HG02885 (cell line): Measurements from ENCODE around the gene HIBCH.
"Not testable (repeated sequence)": the region's sequence is repeated elsewhere in the genome, so short reads cannot be mapped to it uniquely, and the experiment has no call there.

Experiments used
- ATAC-seq: cut with Tn5 transposase; IDR thresholded peaks from one replicate; pipeline ENCODE4 v1.9.1; 2021; ENCODE audit warnings: mild to moderate bottlenecking; ENCODE audit not compliant: unreplicated experiment, poor library complexity

Gene HIBCH

GRCh38 chr2:190313880-190314279 is 5.7 kb downstream of the HIBCH start:
- no peak for ATAC-seq

DNA sequence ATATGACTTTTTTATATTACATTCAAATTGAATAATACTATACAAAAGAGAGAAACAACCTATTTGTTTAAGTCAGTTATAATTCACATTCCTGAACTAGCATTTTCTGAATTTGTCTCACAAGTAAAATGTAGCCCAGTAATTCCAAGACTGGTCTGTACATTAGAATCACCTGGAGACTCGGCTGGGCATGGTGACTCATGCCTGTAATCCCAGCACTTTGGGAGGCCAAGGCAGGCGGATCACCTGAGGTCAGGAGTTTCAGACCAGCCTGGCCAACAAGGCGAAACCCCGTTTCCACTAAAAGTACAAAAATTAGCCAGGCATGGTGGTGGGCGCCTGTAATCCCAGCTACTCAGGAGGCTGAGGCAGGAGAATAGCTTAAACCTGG is 7.0 kb downstream of the HIBCH start:
- not testable (repeated sequence) for ATAC-seq

- no peak for ATAC-seq
Measured at GRCh38 chr2:190311893-190312634, 7.6 kb downstream of the HIBCH start.

DNA sequence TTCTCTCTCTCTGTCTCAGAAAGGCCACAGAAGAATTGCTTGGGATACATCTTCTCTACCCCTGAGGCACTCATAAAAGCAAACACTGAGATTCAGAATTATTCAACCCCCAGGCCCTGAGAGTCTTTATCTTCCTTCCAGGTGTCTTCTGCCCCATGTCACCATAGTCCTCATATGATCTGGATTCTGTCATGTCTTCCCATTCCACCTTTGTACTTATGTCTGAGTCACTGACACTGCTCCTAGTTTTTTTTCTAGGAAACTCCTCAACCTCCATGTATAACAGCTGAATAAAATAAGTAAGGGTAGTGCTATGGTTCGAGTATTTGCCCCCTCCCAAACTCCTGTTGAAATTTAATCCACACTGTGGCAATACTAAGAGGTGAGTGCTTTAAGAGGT is 11.6 kb downstream of the HIBCH start:
- ATAC-seq, result no peak

DNA sequence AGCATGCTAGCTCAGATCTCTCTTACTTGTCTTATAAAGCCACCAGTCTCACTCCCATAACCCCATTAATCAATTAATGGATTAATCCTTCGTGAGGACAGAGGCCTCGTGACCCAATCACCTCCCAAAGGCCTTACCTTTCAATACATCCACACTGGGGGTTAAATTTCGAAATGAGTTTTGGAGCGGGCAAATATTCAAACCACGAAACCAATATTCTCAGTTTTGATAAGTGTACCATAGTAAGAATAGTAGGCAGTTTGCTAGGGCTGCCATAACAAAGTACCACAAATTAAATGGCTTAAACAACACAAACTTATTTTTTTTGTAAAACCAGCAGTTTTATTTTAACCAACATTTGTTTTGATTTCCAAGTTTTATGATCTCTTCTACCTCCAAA is 15.2 kb downstream of the HIBCH start:
- ATAC-seq, result no peak

- no peak for ATAC-seq
Measured at GRCh38 chr2:190303647-190304046, 16.0 kb downstream of the HIBCH start.

DNA sequence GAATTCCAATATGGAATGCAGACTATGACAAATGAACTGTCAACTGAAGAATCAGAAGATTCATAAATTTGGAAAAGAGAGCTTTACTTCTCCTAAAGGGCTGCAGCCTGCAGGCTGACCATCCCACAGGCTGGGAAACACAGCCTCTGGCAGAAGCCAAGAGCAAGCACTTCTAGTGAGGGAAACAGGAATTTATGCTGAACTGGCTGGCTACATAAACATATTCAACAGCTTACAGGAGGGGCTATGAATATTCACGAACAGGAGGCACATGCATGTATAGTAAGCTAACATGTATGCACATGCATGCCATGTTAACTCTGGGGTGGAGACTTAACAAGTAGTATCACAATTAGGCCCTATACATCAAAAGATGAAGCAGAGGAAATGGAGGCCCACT is 17.6 kb downstream of the HIBCH start:
- ATAC-seq, result no peak

DNA sequence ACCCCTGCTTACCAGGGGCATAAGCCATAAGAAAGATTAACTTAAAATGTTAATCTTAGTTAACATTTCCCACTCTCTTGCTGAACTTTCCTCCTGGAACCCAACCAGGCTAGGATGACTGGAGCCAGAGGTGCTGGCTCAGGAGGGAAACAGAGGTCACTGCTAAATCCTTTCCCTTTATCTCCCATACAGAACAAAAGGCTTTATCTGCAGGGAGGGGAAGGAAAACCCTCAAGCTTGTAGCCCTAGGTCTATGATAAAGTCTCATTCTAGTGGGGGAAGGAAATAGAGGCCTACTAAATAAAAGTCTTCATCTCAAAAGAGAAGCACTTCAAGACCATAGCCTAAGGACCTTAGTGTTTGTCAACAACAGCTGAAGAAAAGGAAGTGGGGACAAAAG is 18.6 kb downstream of the HIBCH start:
- ATAC-seq, result no peak

- not testable (repeated sequence) for ATAC-seq
Measured at GRCh38 chr2:190297880-190298279, 21.7 kb downstream of the HIBCH start.

DNA sequence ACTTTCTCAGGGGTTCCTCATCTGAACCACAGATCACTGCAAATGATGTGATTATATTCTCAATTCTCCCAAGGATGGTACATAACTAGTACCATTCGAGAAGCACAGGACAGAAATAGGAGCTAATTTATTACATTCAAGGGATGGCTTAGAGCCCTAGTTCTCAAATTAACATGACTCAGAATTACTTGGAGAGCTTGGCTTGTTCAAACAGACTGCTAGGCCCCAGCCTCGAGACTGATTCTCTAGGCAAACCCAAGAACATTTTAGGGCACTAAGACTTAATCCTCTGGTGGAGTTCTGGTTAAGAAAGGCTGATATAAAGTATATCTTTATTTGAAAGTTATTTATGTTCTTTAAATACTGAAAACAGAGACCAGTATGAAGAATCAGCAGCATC is 35.8 kb downstream of the HIBCH start:
- no peak for ATAC-seq

DNA sequence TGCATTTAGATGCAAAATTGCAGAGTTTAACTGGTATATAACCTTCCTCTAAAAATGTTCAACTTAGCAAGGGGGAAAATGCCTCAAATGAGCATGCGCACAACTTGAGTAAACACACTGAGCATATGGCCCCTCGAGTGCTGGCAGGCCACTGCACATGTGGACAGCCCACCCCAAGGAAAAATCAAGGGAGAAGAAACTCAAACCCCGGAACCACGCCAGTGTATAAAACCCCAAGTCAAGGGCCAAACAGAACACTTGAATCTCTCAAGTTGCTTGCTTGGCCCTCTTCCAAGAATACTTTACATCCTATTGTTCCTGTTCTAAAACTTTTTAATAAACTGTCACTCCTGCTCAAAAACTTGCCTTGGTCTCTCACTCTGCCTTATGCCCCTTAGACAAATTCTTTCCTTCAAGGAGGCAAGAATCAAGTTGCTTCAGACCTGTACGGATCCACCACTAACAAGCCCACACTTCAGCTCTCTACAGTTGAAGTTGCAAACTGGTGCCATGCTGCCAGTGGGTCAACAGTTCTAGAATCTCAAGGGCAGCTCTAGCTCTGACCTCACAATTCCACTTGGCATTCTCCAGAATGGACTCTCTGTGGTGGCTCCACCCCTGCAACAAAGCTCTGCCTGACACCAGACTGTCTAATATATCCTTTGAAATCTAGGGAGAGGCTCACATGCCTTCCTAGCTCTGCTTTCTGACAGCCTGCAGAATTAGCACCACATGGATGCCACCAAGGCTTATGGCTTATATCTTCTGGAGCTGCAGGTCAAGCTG is 38.9 kb downstream of the HIBCH start:
- no peak for ATAC-seq

DNA sequence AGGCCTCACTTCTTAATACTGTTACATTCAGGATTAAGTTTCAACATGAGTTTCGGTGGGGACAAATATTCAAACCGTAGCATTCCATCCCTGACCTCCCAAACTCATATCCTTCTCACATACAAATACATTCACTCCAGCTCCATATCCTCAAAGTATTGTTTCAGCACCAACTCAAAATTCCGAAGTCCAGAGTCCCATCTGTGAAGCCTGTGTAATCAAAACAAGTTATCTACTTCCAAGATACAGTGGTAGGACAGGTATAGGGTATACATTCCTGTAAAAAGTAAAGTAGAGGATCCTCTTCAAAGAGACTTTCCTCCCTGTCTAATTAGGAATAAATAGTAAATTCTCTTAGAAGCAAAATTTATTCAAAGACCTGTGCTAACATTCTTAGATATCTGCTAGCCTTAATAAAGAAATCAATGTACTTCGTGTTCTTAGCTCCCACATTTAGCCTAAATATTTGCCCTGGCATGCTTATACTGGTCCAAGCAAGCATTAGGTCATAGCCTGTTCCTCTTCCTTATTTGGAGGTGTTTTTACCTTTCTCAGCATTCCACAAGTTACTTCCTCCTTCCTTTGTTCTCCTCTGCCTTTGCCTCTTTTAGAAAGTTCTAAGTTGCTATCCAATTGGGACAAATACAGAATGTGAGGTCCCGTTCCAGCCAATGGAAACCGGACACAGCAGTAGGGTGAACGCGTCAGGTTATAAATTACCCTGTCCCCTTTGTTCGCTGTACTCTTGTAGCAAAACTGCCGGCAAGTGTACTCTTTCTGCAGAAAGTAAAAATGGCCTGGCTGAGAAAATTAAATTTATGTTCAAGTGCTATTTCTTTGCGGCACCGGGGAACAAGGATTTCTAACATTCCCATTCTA is 40.1 kb downstream of the HIBCH start:
- not testable (repeated sequence) for ATAC-seq

GRCh38 chr2:190277234-190278112 is 42.2 kb downstream of the HIBCH start:
- ATAC-seq, result no peak

GRCh38 chr2:190272457-190272842 is 47.2 kb downstream of the HIBCH start:
- ATAC-seq, result no peak

DNA sequence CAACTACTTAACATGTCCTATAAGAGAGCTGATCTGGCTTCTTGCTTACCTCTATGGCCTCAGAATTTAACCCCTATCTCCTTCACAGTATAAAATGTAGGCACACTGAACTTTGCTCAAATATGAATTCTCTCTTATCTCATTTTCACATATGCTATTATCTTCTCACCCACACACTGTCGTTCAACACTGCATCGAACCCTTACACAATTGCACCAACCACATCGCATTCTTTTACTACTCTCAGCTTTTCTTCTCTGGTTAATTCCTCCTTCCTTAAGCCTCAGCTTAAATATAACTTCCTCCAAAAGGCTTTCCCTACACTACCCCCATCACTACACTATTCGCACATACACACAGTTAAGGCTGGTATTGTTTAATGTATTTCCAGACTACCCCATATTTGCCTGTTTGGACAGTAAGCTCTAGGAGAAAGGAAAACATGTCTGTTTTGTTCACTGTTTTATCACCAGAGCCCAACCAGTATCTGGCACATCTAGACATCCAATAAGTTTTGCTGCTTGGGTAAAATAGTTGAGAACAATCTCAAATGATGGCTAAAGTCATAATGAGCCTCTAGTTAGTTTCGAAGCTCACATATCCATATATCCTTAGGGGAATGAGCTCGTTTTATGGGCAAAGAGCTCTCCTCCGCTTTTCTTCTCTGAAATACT is 47.7 kb downstream of the HIBCH start:
- no peak for ATAC-seq

DNA sequence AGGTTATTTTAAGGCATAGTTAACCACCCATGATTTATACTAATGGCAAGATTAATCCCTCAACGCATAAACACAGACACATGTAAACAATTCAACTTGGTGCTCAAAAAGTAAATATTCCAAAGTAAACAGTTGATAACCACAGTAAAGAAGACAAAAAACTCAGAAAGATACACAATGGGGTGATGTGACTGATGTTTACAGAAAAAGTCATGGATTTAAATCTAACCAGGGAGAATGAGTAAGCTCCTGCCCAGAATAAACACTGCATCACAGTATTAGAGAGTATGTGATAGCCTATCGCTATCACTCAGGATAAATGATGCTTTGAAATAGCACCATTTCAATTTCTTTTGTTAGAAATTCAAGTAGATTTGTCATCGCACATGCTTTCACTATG is 49.3 kb downstream of the HIBCH start:
- no peak for ATAC-seq

DNA sequence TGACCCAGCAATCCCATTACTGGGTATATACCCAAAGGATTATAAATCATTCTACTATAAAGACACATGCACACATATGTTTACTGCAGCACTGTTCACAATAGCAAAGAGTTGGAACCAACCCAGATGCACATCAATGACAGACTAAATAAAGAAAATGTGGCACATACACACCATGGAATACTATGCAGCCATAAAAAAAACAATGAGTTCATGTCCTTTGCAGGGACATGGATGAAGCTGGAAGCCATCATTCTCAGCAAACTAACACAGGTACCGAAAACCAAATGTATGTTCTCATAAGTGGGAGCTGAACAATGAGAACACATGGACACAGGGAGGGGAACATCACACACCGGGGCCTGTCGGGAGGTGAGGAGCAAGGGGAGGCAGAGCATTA is 49.9 kb downstream of the HIBCH start:
- ATAC-seq, result not testable (repeated sequence)

- ATAC-seq, result no peak
Measured at GRCh38 chr2:190267302-190267701, 52.3 kb downstream of the HIBCH start.

GRCh38 chr2:190266314-190266713 is 53.3 kb downstream of the HIBCH start:
- ATAC-seq, result no peak
